ENCODE data around the gene ARID1A. TPM values are rescaled to one million over a fixed set of nuclear protein-coding genes. Genes with fewer than 3 reads are reported as not detected.

ARID1A gene
- total RNA-seq, 1 donor from 2014 or later = 187 TPM

- peaks cover 24% of the 10 kb centered on the region for H3K4me1 Mint-ChIP-seq (ENCODE audit: low read depth, unreplicated experiment)
- peaks cover 11% of the 10 kb centered on the region for H3K27me3 Mint-ChIP-seq (ENCODE audit: unreplicated experiment)
- no peaks in the 10 kb centered on the region for H3K36me3 Mint-ChIP-seq (ENCODE audit: unreplicated experiment)
- H3K9me3 Mint-ChIP-seq (ENCODE audit: unreplicated experiment) = peaks cover 7% of the 10 kb centered on the region
- no peak for DNase-seq
- H3K4me3 Mint-ChIP-seq (ENCODE audit: unreplicated experiment) = peak overlapping the region; percentile 91
- TF ChIP-seq CTCF (IDR thresholded peaks at IDR 0.05; ENCODE audit: partially characterized antibody, unreplicated experiment) = no peak
- H3K27ac Mint-ChIP-seq (ENCODE audit: unreplicated experiment) = peak overlapping the region; percentile 90
Observed at GRCh38 chr1:26827106-26827604, 131.3 kb downstream of the ARID1A start.

- Mint-ChIP-seq H3K27ac (ENCODE audit: unreplicated experiment) (peak overlapping the region; percentile 90), H3K4me3 (ENCODE audit: unreplicated experiment) (peak overlapping the region; percentile 91)
Observed at GRCh38 chr1:26827663-26828062, 131.8 kb downstream of the ARID1A start.

GRCh38 chr1:26828411-26828991, 132.7 kb downstream of the ARID1A start:
- no peaks in the 10 kb centered on the region for H3K36me3 Mint-ChIP-seq (ENCODE audit: unreplicated experiment)
- no peak overlapping the region for H3K27ac Mint-ChIP-seq (ENCODE audit: unreplicated experiment)
- peaks cover 7% of the 10 kb centered on the region for H3K9me3 Mint-ChIP-seq (ENCODE audit: unreplicated experiment)
- H3K4me1 Mint-ChIP-seq (ENCODE audit: low read depth, unreplicated experiment) = peaks cover 26% of the 10 kb centered on the region
- TF ChIP-seq CTCF (IDR thresholded peaks at IDR 0.05; ENCODE audit: partially characterized antibody, unreplicated experiment) = no peak
- H3K27me3 Mint-ChIP-seq (ENCODE audit: unreplicated experiment) = peaks cover 11% of the 10 kb centered on the region
- peak overlapping the region; percentile 91 for H3K4me3 Mint-ChIP-seq (ENCODE audit: unreplicated experiment)
- DNase-seq = no peak

More at GRCh38 chr1:26827663-26828062, 131.8 kb downstream of the ARID1A start:
- DNase-seq = peak; percentile 53
- H3K27me3 Mint-ChIP-seq (ENCODE audit: unreplicated experiment) = peaks cover 11% of the 10 kb centered on the region
- no peak for TF ChIP-seq CTCF (IDR thresholded peaks at IDR 0.05; ENCODE audit: partially characterized antibody, unreplicated experiment)
- no peaks in the 10 kb centered on the region for H3K36me3 Mint-ChIP-seq (ENCODE audit: unreplicated experiment)
- H3K4me1 Mint-ChIP-seq (ENCODE audit: low read depth, unreplicated experiment) = peaks cover 26% of the 10 kb centered on the region
- peaks cover 7% of the 10 kb centered on the region for H3K9me3 Mint-ChIP-seq (ENCODE audit: unreplicated experiment)

- Mint-ChIP-seq H3K4me3 (ENCODE audit: unreplicated experiment) (peak overlapping the region; percentile 50), H3K27ac (ENCODE audit: unreplicated experiment) (peak overlapping the region; percentile 29), H3K36me3 (ENCODE audit: unreplicated experiment) (no peaks in the 10 kb centered on the region), H3K4me1 (ENCODE audit: low read depth, unreplicated experiment) (peaks cover 26% of the 10 kb centered on the region), H3K9me3 (ENCODE audit: unreplicated experiment) (peaks cover 7% of the 10 kb centered on the region), H3K27me3 (ENCODE audit: unreplicated experiment) (peaks cover 13% of the 10 kb centered on the region)
- TF ChIP-seq CTCF (IDR thresholded peaks at IDR 0.05; ENCODE audit: partially characterized antibody, unreplicated experiment) = no peak
- DNase-seq = no peak
Observed at GRCh38 chr1:26829184-26829911, 133.5 kb downstream of the ARID1A start.

- Mint-ChIP-seq H3K27ac (ENCODE audit: unreplicated experiment) (peak overlapping the region; percentile 4), H3K36me3 (ENCODE audit: unreplicated experiment) (no peaks in the 10 kb centered on the region), H3K27me3 (ENCODE audit: unreplicated experiment) (peaks cover 15% of the 10 kb centered on the region), H3K9me3 (ENCODE audit: unreplicated experiment) (peaks cover 7% of the 10 kb centered on the region), H3K4me1 (ENCODE audit: low read depth, unreplicated experiment) (peaks cover 26% of the 10 kb centered on the region), H3K4me3 (ENCODE audit: unreplicated experiment) (peak overlapping the region; percentile 8)
- DNase-seq = no peak
- TF ChIP-seq CTCF (IDR thresholded peaks at IDR 0.05; ENCODE audit: partially characterized antibody, unreplicated experiment) = no peak
Observed at GRCh38 chr1:26831059-26831458, 135.2 kb downstream of the ARID1A start.
